Nephron progenitor cell (in vitro differentiated cells): Measurements from ENCODE around the gene QARS1.
A peak's percentile ranks its signal among the peaks of the same experiment; 100 is the strongest.

Source experiments
- DNase-seq: peaks from one replicate; pipeline ENCODE4 v3.0.0; 2021
- H3K27ac Mint-ChIP-seq: 2 replicates; pipeline ENCODE4 v1.8.0; 2021; ENCODE audit warnings: mild to moderate bottlenecking, moderate library complexity, mixed read lengths
- H3K27me3 Mint-ChIP-seq: 2 replicates; pipeline ENCODE4 v1.8.0; 2021; ENCODE audit warnings: mild to moderate bottlenecking, low read depth, mixed read lengths; ENCODE audit not compliant: poor library complexity
- H3K36me3 Mint-ChIP-seq: 2 replicates; pipeline ENCODE4 v1.8.0; 2021; ENCODE audit warnings: low read depth, mixed read lengths
- H3K4me1 Mint-ChIP-seq: 2 replicates; pipeline ENCODE4 v1.8.0; 2021; ENCODE audit warnings: mixed read lengths
- H3K4me3 Mint-ChIP-seq: 2 replicates; pipeline ENCODE4 v1.8.0; 2021; ENCODE audit warnings: mild to moderate bottlenecking, moderate library complexity, mixed read lengths
- H3K9me3 Mint-ChIP-seq: 2 replicates; pipeline ENCODE4 v1.8.0; 2021; ENCODE audit warnings: mild to moderate bottlenecking, moderate library complexity, mixed read lengths
- TF ChIP-seq, protein P1 (sequence below): fragments of 200-600 bp; sonication (generic); IDR thresholded peaks from 2 replicates; pipeline ENCODE4 v1.5.0; 2021; ENCODE audit warnings: antibody characterized with exemption

The QARS1 gene

DNA sequence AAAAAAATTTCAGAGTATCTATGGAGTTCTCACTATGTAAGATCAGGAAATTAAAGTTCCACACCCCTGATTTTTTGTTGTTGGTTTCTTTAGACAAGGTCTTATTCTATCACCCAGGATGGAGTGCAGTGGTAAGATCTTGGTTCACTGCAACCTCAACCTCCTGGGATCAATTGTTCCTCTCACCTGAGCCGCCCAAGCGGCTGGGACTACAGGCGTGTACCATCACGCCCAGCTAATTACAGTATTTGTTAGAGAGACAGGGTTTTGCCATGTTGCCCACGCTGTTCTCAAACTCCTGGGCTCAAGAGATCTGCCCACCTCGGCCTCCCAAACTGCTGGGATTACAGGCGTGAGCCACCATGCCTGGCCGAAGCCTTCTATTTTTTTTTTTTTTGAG is 23.1 kb downstream of the QARS1 start:
- Mint-ChIP-seq H3K27ac (no peak overlapping the region), H3K36me3 (peaks cover 34% of the 10 kb centered on the region), H3K4me3 (no peak overlapping the region), H3K4me1 (no peaks in the 10 kb centered on the region), H3K27me3 (peaks cover 3% of the 10 kb centered on the region), H3K9me3 (no peaks in the 10 kb centered on the region)
- DNase-seq, result no peak
- TF ChIP-seq, protein P1, sequence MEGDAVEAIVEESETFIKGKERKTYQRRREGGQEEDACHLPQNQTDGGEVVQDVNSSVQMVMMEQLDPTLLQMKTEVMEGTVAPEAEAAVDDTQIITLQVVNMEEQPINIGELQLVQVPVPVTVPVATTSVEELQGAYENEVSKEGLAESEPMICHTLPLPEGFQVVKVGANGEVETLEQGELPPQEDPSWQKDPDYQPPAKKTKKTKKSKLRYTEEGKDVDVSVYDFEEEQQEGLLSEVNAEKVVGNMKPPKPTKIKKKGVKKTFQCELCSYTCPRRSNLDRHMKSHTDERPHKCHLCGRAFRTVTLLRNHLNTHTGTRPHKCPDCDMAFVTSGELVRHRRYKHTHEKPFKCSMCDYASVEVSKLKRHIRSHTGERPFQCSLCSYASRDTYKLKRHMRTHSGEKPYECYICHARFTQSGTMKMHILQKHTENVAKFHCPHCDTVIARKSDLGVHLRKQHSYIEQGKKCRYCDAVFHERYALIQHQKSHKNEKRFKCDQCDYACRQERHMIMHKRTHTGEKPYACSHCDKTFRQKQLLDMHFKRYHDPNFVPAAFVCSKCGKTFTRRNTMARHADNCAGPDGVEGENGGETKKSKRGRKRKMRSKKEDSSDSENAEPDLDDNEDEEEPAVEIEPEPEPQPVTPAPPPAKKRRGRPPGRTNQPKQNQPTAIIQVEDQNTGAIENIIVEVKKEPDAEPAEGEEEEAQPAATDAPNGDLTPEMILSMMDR, result no peak

DNA sequence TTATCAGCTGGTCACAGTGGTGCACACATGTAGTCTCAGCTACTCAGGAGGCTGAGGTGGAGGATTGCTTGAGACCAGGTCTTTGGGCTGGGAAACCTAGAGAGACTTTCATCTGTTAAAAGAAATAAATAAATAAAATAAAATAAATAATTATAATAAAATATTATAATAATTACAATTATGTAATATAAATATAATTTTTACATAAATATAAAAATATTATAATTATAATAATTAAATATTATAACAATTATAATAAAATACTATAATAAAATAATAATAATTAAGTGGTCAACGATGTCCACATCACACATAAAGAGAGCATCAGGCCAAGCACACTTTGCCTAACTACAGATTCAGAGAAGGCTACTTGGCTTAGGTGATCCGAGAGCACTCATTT is 25.3 kb downstream of the QARS1 start:
- peaks cover 3% of the 10 kb centered on the region for H3K27me3 Mint-ChIP-seq
- no peak for DNase-seq
- no peak overlapping the region for H3K4me3 Mint-ChIP-seq
- H3K9me3 Mint-ChIP-seq, result no peaks in the 10 kb centered on the region
- no peak overlapping the region for H3K27ac Mint-ChIP-seq
- H3K36me3 Mint-ChIP-seq, result peaks cover 36% of the 10 kb centered on the region
- TF ChIP-seq, protein P1, result no peak
- H3K4me1 Mint-ChIP-seq, result no peaks in the 10 kb centered on the region

DNA sequence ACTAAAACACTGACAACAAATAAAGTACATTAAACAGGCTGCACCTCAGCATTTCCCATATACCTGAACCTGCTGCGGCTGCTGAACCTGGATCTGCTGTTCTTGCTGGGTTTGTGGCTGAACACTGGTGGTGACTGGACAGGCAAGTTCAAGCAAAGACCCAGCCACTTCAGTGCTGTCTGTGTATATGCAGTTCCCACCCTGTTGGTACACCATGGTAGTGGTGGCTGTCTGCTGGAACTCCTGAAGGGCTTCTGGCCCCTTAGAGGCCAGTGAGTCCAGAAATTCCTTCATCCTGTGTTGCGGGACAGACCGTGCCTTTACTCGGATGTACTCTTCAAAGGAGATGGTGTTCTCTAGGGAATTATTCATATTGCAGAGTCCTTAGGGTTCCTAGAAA is 27.9 kb downstream of the QARS1 start:
- no peak for DNase-seq
- H3K27me3 Mint-ChIP-seq, result no peaks in the 10 kb centered on the region
- H3K4me1 Mint-ChIP-seq, result no peaks in the 10 kb centered on the region
- TF ChIP-seq, protein P1, result no peak
- no peaks in the 10 kb centered on the region for H3K9me3 Mint-ChIP-seq
- H3K36me3 Mint-ChIP-seq, result peaks cover 58% of the 10 kb centered on the region
- peak overlapping the region; percentile 66 for H3K27ac Mint-ChIP-seq
- no peak overlapping the region for H3K4me3 Mint-ChIP-seq

DNA sequence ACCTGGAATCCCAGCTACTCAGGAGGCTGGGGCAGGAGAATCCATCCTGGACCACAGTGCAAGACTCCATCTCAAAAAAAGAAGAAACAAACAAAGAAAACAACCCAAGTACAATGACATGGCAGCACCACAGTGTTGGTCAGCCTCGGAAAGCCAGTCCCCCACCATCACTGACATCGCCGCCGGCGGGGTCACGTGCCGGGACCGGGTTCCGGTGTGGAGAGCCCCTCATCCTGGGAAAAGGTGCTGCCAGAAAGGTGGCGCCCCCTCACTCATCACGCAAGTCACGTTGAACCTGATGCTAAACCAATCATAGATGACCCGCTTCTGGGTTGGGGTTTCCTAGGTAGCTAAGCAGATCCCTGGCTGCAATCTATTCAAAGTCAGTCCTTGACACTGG is 28.4 kb downstream of the QARS1 start:
- H3K27me3 Mint-ChIP-seq, result no peaks in the 10 kb centered on the region
- no peak overlapping the region for H3K4me3 Mint-ChIP-seq
- DNase-seq, result no peak
- no peaks in the 10 kb centered on the region for H3K9me3 Mint-ChIP-seq
- no peak overlapping the region for H3K27ac Mint-ChIP-seq
- peaks cover 63% of the 10 kb centered on the region for H3K36me3 Mint-ChIP-seq
- TF ChIP-seq, protein P1, result no peak
- no peaks in the 10 kb centered on the region for H3K4me1 Mint-ChIP-seq

DNA sequence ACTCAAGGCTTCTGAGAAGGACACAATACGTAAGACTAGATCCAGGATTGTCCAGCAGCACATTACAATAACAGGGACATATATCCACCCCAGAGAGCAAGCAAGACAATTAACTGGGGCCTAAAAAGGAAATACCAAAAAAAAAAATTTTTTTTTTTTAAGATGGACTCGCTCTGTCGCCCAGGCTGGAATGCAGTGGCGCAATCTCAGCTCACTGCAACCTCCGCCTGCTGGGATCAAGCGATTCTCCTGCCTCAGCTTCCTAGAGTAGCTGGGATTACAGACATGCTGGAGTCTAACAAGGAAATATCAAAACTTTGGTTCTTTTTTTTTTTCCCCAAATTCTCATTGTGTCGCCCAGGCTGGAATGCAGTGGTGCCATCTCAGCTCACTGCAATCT is 46.5 kb downstream of the QARS1 start:
- H3K27ac Mint-ChIP-seq, result peak overlapping the region; percentile 60
- peaks cover 67% of the 10 kb centered on the region for H3K36me3 Mint-ChIP-seq
- H3K4me3 Mint-ChIP-seq, result no peak overlapping the region
- no peaks in the 10 kb centered on the region for H3K9me3 Mint-ChIP-seq
- no peaks in the 10 kb centered on the region for H3K27me3 Mint-ChIP-seq
- TF ChIP-seq, protein P1, result no peak
- DNase-seq, result no peak
- H3K4me1 Mint-ChIP-seq, result no peaks in the 10 kb centered on the region

DNA sequence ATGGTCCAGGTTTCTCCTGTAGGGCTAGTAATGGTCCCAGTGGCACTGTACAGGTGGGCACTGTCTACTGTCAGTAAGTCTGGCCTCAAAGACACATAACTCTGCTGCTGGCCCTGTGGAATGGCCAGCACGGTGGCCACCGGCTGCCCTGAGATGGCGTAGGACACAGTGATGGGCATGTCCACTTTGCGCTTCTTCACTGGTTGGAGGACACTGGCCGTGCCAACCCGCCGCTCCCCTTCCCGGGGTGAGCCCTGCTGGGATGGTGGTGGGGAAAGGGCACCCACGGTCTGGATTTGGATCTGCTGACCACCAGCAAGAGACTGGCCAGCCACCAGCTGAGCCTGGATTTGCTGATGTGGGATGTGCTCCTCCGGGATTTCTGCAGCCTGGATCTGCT is 47.3 kb downstream of the QARS1 start:
- no peaks in the 10 kb centered on the region for H3K4me1 Mint-ChIP-seq
- H3K4me3 Mint-ChIP-seq, result no peak overlapping the region
- DNase-seq, result no peak
- no peaks in the 10 kb centered on the region for H3K9me3 Mint-ChIP-seq
- no peak overlapping the region for H3K27ac Mint-ChIP-seq
- H3K36me3 Mint-ChIP-seq, result peaks cover 69% of the 10 kb centered on the region
- TF ChIP-seq, protein P1, result no peak
- no peaks in the 10 kb centered on the region for H3K27me3 Mint-ChIP-seq
